GM06990 (cell line): ENCODE results near the gene PLXNA1.

Source experiments
- DNase-seq: peaks from one replicate; pipeline ENCODE4 v3.0.0-alpha.2; 2011; ENCODE audit not compliant: insufficient read length; ENCODE audit errors: extremely low read depth
- H3K27me3 ChIP-seq: replicated peaks from 2 replicates; pipeline ENCODE4 v1.6.0; 2011; ENCODE audit warnings: low read length; ENCODE audit not compliant: control insufficient read depth, insufficient read depth
- H3K36me3 ChIP-seq: 2 replicates; pipeline ENCODE4 v1.5.1; 2011; ENCODE audit warnings: low read length; ENCODE audit not compliant: control insufficient read depth, insufficient read depth
- H3K4me3 ChIP-seq: replicated peaks from 2 replicates; pipeline ENCODE4 v1.5.1; 2011; ENCODE audit warnings: low read depth, mild to moderate bottlenecking, control low read depth, low read length
- TF ChIP-seq, protein P1 (sequence below): IDR thresholded peaks from 2 replicates; pipeline ENCODE4 v1.5.1; 2011; ENCODE audit warnings: low read length, control low read depth, mild to moderate bottlenecking, inconsistent platforms; ENCODE audit not compliant: insufficient read depth, poor library complexity, severe bottlenecking

The PLXNA1 gene

DNA sequence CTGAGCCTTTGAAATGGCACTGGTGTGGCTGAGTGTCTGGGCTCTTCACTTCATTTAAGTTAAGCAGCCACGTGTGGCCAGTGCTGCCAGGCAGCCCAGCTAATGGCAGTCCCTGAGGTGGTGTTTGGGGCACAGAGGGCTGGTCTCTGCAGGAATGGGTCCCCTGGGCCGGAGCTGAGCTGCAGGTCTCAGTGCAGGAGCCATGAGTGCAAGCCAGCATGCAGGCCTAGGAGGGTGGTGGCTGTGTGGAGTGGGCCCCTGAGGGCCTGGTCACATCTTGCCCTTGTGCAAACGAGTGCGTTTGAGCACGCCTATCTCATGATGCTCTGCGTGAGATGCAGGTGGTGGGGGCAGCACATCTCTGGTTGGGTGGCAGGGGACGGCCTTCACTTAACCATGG lies 48.9 kb downstream of the PLXNA1 start:
- TF ChIP-seq, protein P1, sequence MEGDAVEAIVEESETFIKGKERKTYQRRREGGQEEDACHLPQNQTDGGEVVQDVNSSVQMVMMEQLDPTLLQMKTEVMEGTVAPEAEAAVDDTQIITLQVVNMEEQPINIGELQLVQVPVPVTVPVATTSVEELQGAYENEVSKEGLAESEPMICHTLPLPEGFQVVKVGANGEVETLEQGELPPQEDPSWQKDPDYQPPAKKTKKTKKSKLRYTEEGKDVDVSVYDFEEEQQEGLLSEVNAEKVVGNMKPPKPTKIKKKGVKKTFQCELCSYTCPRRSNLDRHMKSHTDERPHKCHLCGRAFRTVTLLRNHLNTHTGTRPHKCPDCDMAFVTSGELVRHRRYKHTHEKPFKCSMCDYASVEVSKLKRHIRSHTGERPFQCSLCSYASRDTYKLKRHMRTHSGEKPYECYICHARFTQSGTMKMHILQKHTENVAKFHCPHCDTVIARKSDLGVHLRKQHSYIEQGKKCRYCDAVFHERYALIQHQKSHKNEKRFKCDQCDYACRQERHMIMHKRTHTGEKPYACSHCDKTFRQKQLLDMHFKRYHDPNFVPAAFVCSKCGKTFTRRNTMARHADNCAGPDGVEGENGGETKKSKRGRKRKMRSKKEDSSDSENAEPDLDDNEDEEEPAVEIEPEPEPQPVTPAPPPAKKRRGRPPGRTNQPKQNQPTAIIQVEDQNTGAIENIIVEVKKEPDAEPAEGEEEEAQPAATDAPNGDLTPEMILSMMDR = no peak
- peaks cover 4% of the 10 kb centered on the region for H3K36me3 ChIP-seq
- H3K27me3 ChIP-seq = no peaks in the 10 kb centered on the region
- H3K4me3 ChIP-seq = no peak overlapping the region
- no peak for DNase-seq

DNA sequence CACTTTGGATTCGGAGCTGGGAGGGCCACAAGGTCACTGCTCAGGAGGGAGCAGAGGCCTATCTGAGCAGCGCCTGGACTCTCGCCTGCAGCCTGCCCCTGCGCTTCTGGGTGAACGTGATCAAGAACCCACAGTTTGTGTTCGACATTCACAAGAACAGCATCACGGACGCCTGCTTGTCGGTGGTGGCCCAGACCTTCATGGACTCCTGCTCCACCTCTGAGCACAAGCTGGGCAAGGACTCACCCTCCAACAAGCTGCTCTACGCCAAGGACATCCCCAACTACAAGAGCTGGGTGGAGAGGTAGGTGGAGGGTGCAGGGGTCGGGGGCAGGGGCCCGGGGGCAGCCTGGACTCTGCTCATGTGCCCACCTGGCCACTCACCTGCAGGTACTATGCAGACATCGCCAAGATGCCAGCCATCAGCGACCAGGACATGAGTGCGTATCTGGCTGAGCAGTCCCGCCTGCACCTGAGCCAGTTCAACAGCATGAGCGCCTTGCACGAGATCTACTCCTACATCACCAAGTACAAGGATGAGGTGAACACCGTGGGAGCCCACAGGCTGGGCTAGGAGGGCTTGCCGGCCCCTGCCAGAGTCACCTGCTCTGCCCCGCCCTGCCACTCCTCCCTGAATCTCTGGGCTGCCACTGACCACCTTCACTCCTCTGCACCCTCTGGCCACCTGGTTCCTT lies 49.5 kb downstream of the PLXNA1 start:
- no peaks in the 10 kb centered on the region for H3K27me3 ChIP-seq
- TF ChIP-seq, protein P1 = no peak
- no peak for DNase-seq
- peaks cover 4% of the 10 kb centered on the region for H3K36me3 ChIP-seq
- H3K4me3 ChIP-seq = no peak overlapping the region
